Endometrial microvascular endothelial cells (primary cell): ENCODE data around the gene CROCC. TPM values are rescaled to one million over a fixed set of nuclear protein-coding genes. Genes with fewer than 3 reads are reported as not detected.

Source experiments
- in situ Hi-C: cut with HindIII; loops from 2 replicates; pipeline ENCODE4 v1.10.0; 2017; ENCODE audit warnings: low sequenced_read_pairs, low pct_unique_long_range_greater_than_20kb; ENCODE audit errors: inconsistent ontology term
- total RNA-seq: library from RNA; depleted of rRNA; stranded (reverse); fragments of >200 nt; gene quantifications from one replicate; pipeline ENCODE4 v1.2.3, GENCODE V29; 2015; ENCODE audit errors: inconsistent ontology term

CROCC gene
- total RNA-seq, 1 donor from 2014 or later, result 22.7 TPM

- in situ Hi-C loops, result no loop called here
These were observed 93.2 kb downstream of the CROCC start for GRCh38 chr1:17014671-17015567.

GRCh38 chr1:17016317-17016661, 94.6 kb downstream of the CROCC start:
- in situ Hi-C loops, result no loop called here

- in situ Hi-C loops, result no loop called here
These were observed 95.7 kb downstream of the CROCC start for GRCh38 chr1:17017435-17017834.

- in situ Hi-C loops, result no loop called here
These were observed 97.1 kb downstream of the CROCC start for GRCh38 chr1:17018849-17019248.

GRCh38 chr1:17020502-17020901, 98.8 kb downstream of the CROCC start:
- in situ Hi-C loops, result no loop called here

- in situ Hi-C loops, result no loop called here
These were observed 100.2 kb downstream of the CROCC start for GRCh38 chr1:17021896-17022295.

Other genes with a start within 250 kb of the CROCC start
- gene RNU1-4, start 181.4 kb upstream of the CROCC start, total RNA-seq, result not detected
- gene RNU1-2, start 26.0 kb upstream of the CROCC start, total RNA-seq, result not detected
- gene MFAP2, start 58.7 kb downstream of the CROCC start, total RNA-seq, result 10.4 TPM
- 66.2 TPM for gene ATP13A2, start 90.0 kb downstream of the CROCC start, total RNA-seq
- gene SDHB, start 132.1 kb downstream of the CROCC start, total RNA-seq, result 172 TPM
- 0.37 TPM for gene PADI2, start 197.5 kb downstream of the CROCC start, total RNA-seq